Measurements from ENCODE around the gene HTR4. TPM values are rescaled to one million over a fixed set of nuclear protein-coding genes. Genes with fewer than 3 reads are reported as not detected.

Gene HTR4
- total RNA-seq, 1 donor from 2014 or later = 1.2 TPM

- no peak for FAIRE-seq
- DNase-seq (ENCODE audit: low spot score in 2 of 2) = no peak
These were observed 34.8 kb downstream of the HTR4 start for GRCh38 chr5:148619484-148619883.

- DNase-seq (ENCODE audit: low spot score in 2 of 2) (no peak), FAIRE-seq (no peak)
These were observed 38.6 kb downstream of the HTR4 start for GRCh38 chr5:148615644-148616275.

GRCh38 chr5:148607406-148607805 lies 46.9 kb downstream of the HTR4 start:
- no peak for FAIRE-seq
- no peak for DNase-seq (ENCODE audit: low spot score in 2 of 2)

GRCh38 chr5:148606296-148606695 lies 48.0 kb downstream of the HTR4 start:
- no peak for FAIRE-seq

GRCh38 chr5:148599187-148599586 lies 55.1 kb downstream of the HTR4 start:
- DNase-seq (ENCODE audit: low spot score in 2 of 2) (no peak), FAIRE-seq (no peak)

More at GRCh38 chr5:148606296-148606695, 48.0 kb downstream of the HTR4 start:
- no peak for DNase-seq (ENCODE audit: low spot score in 2 of 2)

- no peak for DNase-seq (ENCODE audit: low spot score in 2 of 2)
- no peak for FAIRE-seq
These were observed 58.6 kb downstream of the HTR4 start for GRCh38 chr5:148595697-148596096.

GRCh38 chr5:148586796-148587195 lies 67.5 kb downstream of the HTR4 start:
- FAIRE-seq (no peak), DNase-seq (ENCODE audit: low spot score in 2 of 2) (no peak)

GRCh38 chr5:148585988-148586387 lies 68.3 kb downstream of the HTR4 start:
- FAIRE-seq (no peak), DNase-seq (ENCODE audit: low spot score in 2 of 2) (no peak)

- FAIRE-seq (no peak), DNase-seq (ENCODE audit: low spot score in 2 of 2) (no peak)
These were observed 70.2 kb downstream of the HTR4 start for GRCh38 chr5:148584103-148584502.

- FAIRE-seq = no peak
- DNase-seq (ENCODE audit: low spot score in 2 of 2) = no peak
These were observed 70.8 kb downstream of the HTR4 start for GRCh38 chr5:148583421-148583965.

- no peak for DNase-seq (ENCODE audit: low spot score in 2 of 2)
- FAIRE-seq = no peak
These were observed 80.2 kb downstream of the HTR4 start for GRCh38 chr5:148574167-148574566.

GRCh38 chr5:148573374-148573773 lies 81.0 kb downstream of the HTR4 start:
- DNase-seq (ENCODE audit: low spot score in 2 of 2) (no peak), FAIRE-seq (no peak)

GRCh38 chr5:148569948-148570347 lies 84.4 kb downstream of the HTR4 start:
- DNase-seq (ENCODE audit: low spot score in 2 of 2) (no peak), FAIRE-seq (no peak)

GRCh38 chr5:148565148-148565547 lies 89.2 kb downstream of the HTR4 start:
- DNase-seq (ENCODE audit: low spot score in 2 of 2) (no peak), FAIRE-seq (no peak)

- DNase-seq (ENCODE audit: low spot score in 2 of 2) = no peak
- FAIRE-seq = no peak
These were observed 91.3 kb downstream of the HTR4 start for GRCh38 chr5:148563021-148563420.

GRCh38 chr5:148561801-148562311 lies 92.5 kb downstream of the HTR4 start:
- DNase-seq (ENCODE audit: low spot score in 2 of 2) = no peak
- FAIRE-seq = no peak

GRCh38 chr5:148559461-148559860 lies 94.9 kb downstream of the HTR4 start:
- DNase-seq (ENCODE audit: low spot score in 2 of 2) = no peak
- no peak for FAIRE-seq

GRCh38 chr5:148558892-148559291 lies 95.4 kb downstream of the HTR4 start:
- FAIRE-seq (no peak), DNase-seq (ENCODE audit: low spot score in 2 of 2) (no peak)

- FAIRE-seq = no peak
- DNase-seq (ENCODE audit: low spot score in 2 of 2) = no peak
These were observed 97.5 kb downstream of the HTR4 start for GRCh38 chr5:148556835-148557234.

- no peak for FAIRE-seq
These were observed 99.7 kb downstream of the HTR4 start for GRCh38 chr5:148554621-148555020.

GRCh38 chr5:148543727-148544126 lies 110.6 kb downstream of the HTR4 start:
- FAIRE-seq (no peak), DNase-seq (ENCODE audit: low spot score in 2 of 2) (no peak)

More at GRCh38 chr5:148554621-148555020, 99.7 kb downstream of the HTR4 start:
- no peak for DNase-seq (ENCODE audit: low spot score in 2 of 2)

GRCh38 chr5:148542812-148543211 lies 111.5 kb downstream of the HTR4 start:
- DNase-seq (ENCODE audit: low spot score in 2 of 2) (no peak), FAIRE-seq (no peak)
